K562 (cell line): ENCODE data around the gene LAMA4. TPM values are rescaled to one million over a fixed set of nuclear protein-coding genes. Genes with fewer than 3 reads are reported as not detected.

Experiments used
- ATAC-seq: fragments of 200-7000 bp; cut with Tn5 transposase; 3 replicates; pipeline ENCODE4 v1.9.1; 2020; ENCODE audit warnings: moderate library complexity
- BruUV-seq: library from RNA; stranded (reverse); fragments of 400-500 nt; replicated peaks from 2 replicates; lab custom pipeline; 2021; lab: Mats Ljungman, UMichigan
- CTCF ChIA-PET: fragments of 300-600 bp; formaldehyde crosslinking; extraction: SDS; loops from one replicate; lab custom pipeline; 2021; ENCODE audit warnings: low intra/inter-chr PET ratio; lab: Yijun Ruan, JAX
- POLR2A ChIA-PET: fragments of 300-600, 350-650 bp; sonication (Branson Sonifier 250); formaldehyde crosslinking; extraction: SDS; loops from one replicate; lab custom pipeline; 2021; ENCODE audit warnings: antibody characterized with exemption, inconsistent platforms; lab: Yijun Ruan, JAX
- DNase-seq, 4 experiments: peaks; one replicate each; pipeline versions ENCODE4 v3.0.0 to v3.0.0-alpha.2; 2011 to 2018; ENCODE audit warnings: low spot score in 3 of 4, mixed read lengths in 3 of 4; ENCODE audit errors: extremely low read depth in 1 of 4
- FAIRE-seq: peaks from 2 replicates; lab custom pipeline; 2011; peaks lifted over from hg19 to GRCh38; lab: Jason Lieb, UNC
- H2AFZ ChIP-seq: 2 replicates; pipeline ENCODE4 v1.6.0; 2011; ENCODE audit warnings: low read depth, low read length, control low read depth, inconsistent platforms
- H3K27ac ChIP-seq: fragments of 200-600 bp; 3 replicates; pipeline ENCODE4 v1.8.0; 2011; ENCODE audit warnings: low read depth, mild to moderate bottlenecking, control low read depth, inconsistent platforms, low read length, moderate library complexity, mixed read lengths; ENCODE audit errors: extremely low read depth
- H3K27me3 ChIP-seq, 2 experiments: fragments of 300-600 bp in 1 of 2; 2 replicates in 1 of 2; 3 replicates in 1 of 2; pipeline versions ENCODE4 v1.6.0 to v1.8.0; 2011; ENCODE audit warnings: inconsistent platforms in 2 of 2, low read length in 2 of 2, mild to moderate bottlenecking in 1 of 2, mixed read lengths in 1 of 2, moderate library complexity in 1 of 2; ENCODE audit not compliant: control insufficient read depth in 2 of 2, insufficient read depth in 2 of 2
- H3K36me3 ChIP-seq: fragments of 300-600 bp; 3 replicates; pipeline ENCODE4 v1.8.0; 2011; ENCODE audit warnings: mild to moderate bottlenecking, low read length, inconsistent platforms; ENCODE audit not compliant: control insufficient read depth, insufficient read depth
- H3K4me1 ChIP-seq, 2 experiments: fragments of 200-600 bp in 1 of 2; replicated peaks in 1 of 2; 2 replicates in 1 of 2; 3 replicates in 1 of 2; pipeline versions ENCODE4 v1.5.1 to v1.8.0; 2011; ENCODE audit warnings: inconsistent platforms in 2 of 2, low read length in 2 of 2, mild to moderate bottlenecking in 1 of 2, mixed read lengths in 1 of 2, moderate library complexity in 1 of 2; ENCODE audit not compliant: control insufficient read depth in 2 of 2, insufficient read depth in 2 of 2
- H3K4me2 ChIP-seq: 2 replicates; pipeline ENCODE4 v1.6.1; 2011; ENCODE audit warnings: low read length, control low read depth, inconsistent platforms, mixed read lengths; ENCODE audit not compliant: insufficient read depth
- H3K4me3 ChIP-seq: fragments of 200-600 bp; sonication (generic), shearing (Covaris generic); 2 replicates; pipeline ENCODE4 v1.5.1; 2016; ENCODE audit warnings: control low read depth, inconsistent platforms
- H3K79me2 ChIP-seq: fragments of 200-600 bp; 3 replicates; pipeline ENCODE4 v1.8.0; 2011; ENCODE audit warnings: low read length, inconsistent platforms; ENCODE audit not compliant: control insufficient read depth, insufficient read depth
- H3K9ac ChIP-seq, 2 experiments: 2 replicates each; pipeline versions ENCODE4 v1.6.0 to v1.6.1; 2011; ENCODE audit warnings: low read depth in 2 of 2, low read length in 2 of 2, control low read depth in 1 of 2, inconsistent platforms in 1 of 2, mild to moderate bottlenecking in 1 of 2, mixed read lengths in 1 of 2; ENCODE audit not compliant: insufficient read depth in 1 of 2
- H3K9me1 ChIP-seq: one replicate; pipeline ENCODE4 v1.6.0; 2011; ENCODE audit warnings: inconsistent platforms, mild to moderate bottlenecking, low read length, moderate library complexity; ENCODE audit not compliant: control insufficient read depth, insufficient read depth
- H3K9me3 ChIP-seq: replicated peaks from 2 replicates; pipeline ENCODE4 v1.5.1; 2011; ENCODE audit warnings: low read depth, low read length, inconsistent platforms; ENCODE audit not compliant: control insufficient read depth, insufficient read depth
- H4K20me1 ChIP-seq: replicated peaks from 2 replicates; pipeline ENCODE4 v1.6.1; 2011; ENCODE audit warnings: low read length, inconsistent platforms, mixed read lengths; ENCODE audit not compliant: control insufficient read depth, insufficient read depth
- ATF4 ChIP-seq: fragments of 450-650 bp; formaldehyde crosslinking; IDR thresholded peaks from 2 replicates; pipeline ENCODE4 v1.4.0; 2022; ENCODE audit warnings: mild to moderate bottlenecking, moderate library complexity
- DNMT1 ChIP-seq: fragments of 450-650 bp; IDR thresholded peaks from 2 replicates; pipeline ENCODE4 v1.6.1; 2016; ENCODE audit warnings: antibody characterized with exemption, mild to moderate bottlenecking
- GTF2E2 ChIP-seq: fragments of 200-800 bp; sonication (Bioruptor generic); IDR thresholded peaks from 2 replicates; pipeline ENCODE4 v1.6.1; 2016; ENCODE audit warnings: missing genetic modification characterization, missing compliant biosample characterization
- HMG20B ChIP-seq: fragments of 250-450 bp; sonication (Bioruptor Pico); IDR thresholded peaks from 2 replicates; pipeline ENCODE4 v1.5.0; 2021; ENCODE audit warnings: mild to moderate bottlenecking
- JUNB ChIP-seq: fragments of 450-650 bp; formaldehyde crosslinking; conservative IDR thresholded peaks from 2 replicates; pipeline ENCODE4 v1.4.0; 2020; ENCODE audit warnings: mild to moderate bottlenecking
- LCOR ChIP-seq: sonication (generic); formaldehyde crosslinking; IDR thresholded peaks from 2 replicates; pipeline ENCODE4 v1.8.0; 2022; ENCODE audit warnings: mild to moderate bottlenecking, missing genetic modification reagents
- NCOR1 ChIP-seq: fragments of 450-650 bp; IDR thresholded peaks from 2 replicates; pipeline ENCODE4 v1.6.1; 2016; ENCODE audit warnings: mild to moderate bottlenecking, moderate library complexity
- NFATC3 ChIP-seq: fragments of 450-650 bp; IDR thresholded peaks from 2 replicates; pipeline ENCODE4 v1.6.1; 2017; ENCODE audit warnings: mild to moderate bottlenecking
- NFRKB ChIP-seq: fragments of 450-650 bp; IDR thresholded peaks from 2 replicates; pipeline ENCODE4 v1.6.1; 2016; ENCODE audit warnings: low read depth
- PHF8 ChIP-seq: fragments of 200-600 bp; sonication (generic); IDR thresholded peaks from 2 replicates; pipeline ENCODE4 v1.6.1; 2012; ENCODE audit warnings: mixed run types, mild to moderate bottlenecking, inconsistent platforms, low read length, moderate library complexity, borderline replicate concordance
- SMARCE1 ChIP-seq: fragments of 450-650 bp; IDR thresholded peaks from 2 replicates; pipeline ENCODE4 v1.7.1; 2016; ENCODE audit warnings: mild to moderate bottlenecking
- TCF3 ChIP-seq: sonication (generic); formaldehyde crosslinking; IDR thresholded peaks from 2 replicates; pipeline ENCODE4 v1.4.0; 2020; ENCODE audit warnings: mild to moderate bottlenecking, missing genetic modification reagents
- WHSC1 ChIP-seq: IDR thresholded peaks from one replicate; pipeline ENCODE4 v1.6.1; 2012; ENCODE audit warnings: low read length, control low read depth, inconsistent platforms
- ZNF3 ChIP-seq: fragments of 250-450 bp; sonication (Bioruptor Pico); IDR thresholded peaks from 2 replicates; pipeline ENCODE4 v1.5.0; 2021; ENCODE audit warnings: mild to moderate bottlenecking, moderate library complexity
- ZNF311 ChIP-seq: fragments of 250-450 bp; sonication (Bioruptor Pico); IDR thresholded peaks from 2 replicates; pipeline ENCODE4 v1.4.0; 2020; ENCODE audit warnings: mild to moderate bottlenecking, moderate library complexity
- ZNF316 ChIP-seq: fragments of 450-650 bp; IDR thresholded peaks from 2 replicates; pipeline ENCODE4 v1.6.1; 2016
- WGBS: fragments of 100-300 bp; shearing (Covaris generic); methylation state at CpG from one replicate; pipeline ENCODE4 v1.1.6; 2016; ENCODE audit warnings: low coverage, mixed read lengths; ENCODE audit not compliant: insufficient coverage; ENCODE audit errors: missing lambda C conversion rate; 5-methylcytosine and 5-hydroxymethylcytosine counted together
- in situ Hi-C: fragments of 300-500 bp; cut with MboI; formaldehyde crosslinking; loops from 4 replicates; pipeline ENCODE4 v1.15.0; 2018; ENCODE audit warnings: inconsistent platforms, mixed read lengths
- intact Hi-C: fragments of 100-400 bp; cut with micrococcal nuclease; formaldehyde crosslinking; loops from 2 replicates; pipeline ENCODE4 v1.14.2; 2022
- polyA plus RNA-seq, 8 experiments: library from polyadenylated mRNA; depleted of rRNA in 4 of 8; stranded (reverse) in 5 of 8; unstranded in 3 of 8; fragments of >200 nt; fragmentation: Nextera tagmentation in 2 of 8; fragmentation: Illumina TruSeq in 1 of 8; extraction: Ambion mirVana in 2 of 8; extraction: Trizol in 1 of 8; gene quantifications; 2 replicates each; pipeline versions ENCODE4 v1.2.1 to v1.2.3, GENCODE V29; 2011 to 2014; ENCODE audit warnings: inconsistent platforms in 1 of 8, missing spikeins in 1 of 8
- total RNA-seq, 7 experiments: library from RNA; depleted of rRNA in 6 of 7; stranded (reverse); fragments of >200 nt in 6 of 7; fragmentation: Illumina TruSeq in 2 of 7; extraction: Trizol in 2 of 7; gene quantifications; 2 replicates each; pipeline versions ENCODE4 v1.2.1 to v1.2.3, GENCODE V29; 2011 to 2021; ENCODE audit warnings: low replicate concordance in 1 of 7
- TF ChIP-seq, protein P1 (sequence below), 2 experiments: fragments of 450-650 bp; IDR thresholded peaks; 2 replicates each; pipeline ENCODE4 v1.6.1; 2016

LAMA4 gene
- total and polyA plus RNA-seq, 9 of the 15 experiments (the other 6 are each of a cell fraction or from before 2014, with no cell fraction given), result 0.05 to 2.9 (median 0.51) TPM

GRCh38 chr6:112149236-112149635, 105.1 kb downstream of the LAMA4 start:
- Histone ChIP-seq H3K36me3 (no peaks in the 10 kb centered on the region), H3K79me2 (no peaks in the 10 kb centered on the region), H3K27me3 (peaks cover 0 to 6% of the 10 kb centered on the region in 2 experiments; a peak in 3 of 5 replicates), H3K4me2 (no peak overlapping the region), H2AFZ (no peak overlapping the region), H3K4me3 (no peak overlapping the region), H3K9me1 (no peaks in the 10 kb centered on the region)
- ChIA-PET POLR2A (no interaction called here), CTCF (no interaction called here)
- in situ Hi-C loops, result loop anchor here (10.0 kb wide), 1 partner anchor 444 kb away; no protein-coding TSS in a partner anchor
- DNase-seq, result no peak
- no TSS peak for BruUV-seq
- no peak for FAIRE-seq
- no peak for TF ChIP-seq ZNF311 (CRISPR knock-in tag)
- TF ChIP-seq WHSC1, result no peak
- TF ChIP-seq NFRKB, result no peak
- TF ChIP-seq ZNF3, result no peak
- TF ChIP-seq DNMT1, result no peak
- no peak for TF ChIP-seq JUNB (CRISPR knock-in tag)
- TF ChIP-seq SMARCE1, result no peak
- TF ChIP-seq ZNF316, result no peak
- TF ChIP-seq HMG20B (CRISPR knock-in tag), result no peak
- TF ChIP-seq PHF8, result no peak
- TF ChIP-seq LCOR (CRISPR knock-in tag), result no peak
- TF ChIP-seq GTF2E2 (tag), result no peak
- TF ChIP-seq ATF4 (CRISPR knock-in tag), result no peak
- TF ChIP-seq NCOR1, result no peak
- TF ChIP-seq, protein P1, sequence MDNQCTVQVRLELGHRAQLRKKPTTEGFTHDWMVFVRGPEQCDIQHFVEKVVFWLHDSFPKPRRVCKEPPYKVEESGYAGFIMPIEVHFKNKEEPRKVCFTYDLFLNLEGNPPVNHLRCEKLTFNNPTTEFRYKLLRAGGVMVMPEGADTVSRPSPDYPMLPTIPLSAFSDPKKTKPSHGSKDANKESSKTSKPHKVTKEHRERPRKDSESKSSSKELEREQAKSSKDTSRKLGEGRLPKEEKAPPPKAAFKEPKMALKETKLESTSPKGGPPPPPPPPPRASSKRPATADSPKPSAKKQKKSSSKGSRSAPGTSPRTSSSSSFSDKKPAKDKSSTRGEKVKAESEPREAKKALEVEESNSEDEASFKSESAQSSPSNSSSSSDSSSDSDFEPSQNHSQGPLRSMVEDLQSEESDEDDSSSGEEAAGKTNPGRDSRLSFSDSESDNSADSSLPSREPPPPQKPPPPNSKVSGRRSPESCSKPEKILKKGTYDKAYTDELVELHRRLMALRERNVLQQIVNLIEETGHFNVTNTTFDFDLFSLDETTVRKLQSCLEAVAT (IDR thresholded peaks at IDR 0.05), result no peak
- TF ChIP-seq TCF3, result no peak
- TF ChIP-seq NFATC3, result no peak
- TF ChIP-seq, all 486 proteins: peak for 0
- 13% methylated on average over 1 of the region's 1 CpG for WGBS
- no peaks in the 10 kb centered on the region for H3K4me1 ChIP-seq
- intact Hi-C loops, result loop anchor here (5.0 kb wide), 1 partner anchor 62 kb away; the partner anchor contains the start of genes FAM229B and TUBE1
- no peak overlapping the region for H3K27ac ChIP-seq
- no peak for ATAC-seq
- no peak overlapping the region for H3K9ac ChIP-seq
- H4K20me1 ChIP-seq, result no peaks in the 10 kb centered on the region
- no peaks in the 10 kb centered on the region for H3K9me3 ChIP-seq
